Caki2 (cell line): Measurements from ENCODE around the gene SSRP1. TPM values are rescaled to one million over a fixed set of nuclear protein-coding genes. Genes with fewer than 3 reads are reported as not detected.
A peak's percentile ranks its signal among the peaks of the same experiment; 100 is the strongest.

Experiments used
- DNase-seq: peaks from one replicate; pipeline ENCODE4 v3.0.0-alpha.2; 2015; ENCODE audit warnings: low read depth
- in situ Hi-C: cut with HindIII; loops from 2 replicates; pipeline ENCODE4 v1.10.0; 2016; ENCODE audit warnings: low sequenced_read_pairs, low pct_unique_long_range_greater_than_20kb, mixed read lengths
- total RNA-seq: library from RNA; depleted of rRNA; stranded (reverse); fragments of >200 nt; shearing (Covaris generic); gene quantifications from 2 replicates; pipeline ENCODE4 v1.2.3, GENCODE V29; 2014; ENCODE audit warnings: low replicate concordance

SSRP1 gene
- total RNA-seq, 1 experiment from 2014 or later, result 147 TPM

DNA sequence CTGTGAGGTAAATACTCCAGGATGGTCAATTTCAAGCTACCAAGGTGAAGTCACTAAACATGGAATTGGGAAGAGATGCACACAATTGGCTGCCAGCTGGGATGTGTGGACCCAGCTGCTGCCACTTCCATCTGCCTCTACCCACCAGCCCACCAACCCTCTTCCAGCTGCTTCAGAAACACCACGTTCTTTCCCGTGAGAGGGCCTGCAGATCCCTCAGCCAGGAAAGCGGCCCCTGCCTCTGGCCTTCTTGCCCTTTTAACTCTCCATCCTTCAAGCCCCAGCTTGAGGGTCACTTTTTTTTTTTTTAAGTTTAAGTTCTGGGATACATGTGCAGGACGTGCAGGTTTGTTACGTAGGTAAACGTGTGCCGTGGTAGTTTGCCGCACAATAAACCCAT, 25.3 kb upstream of the SSRP1 start:
- DNase-seq, result no peak

DNA sequence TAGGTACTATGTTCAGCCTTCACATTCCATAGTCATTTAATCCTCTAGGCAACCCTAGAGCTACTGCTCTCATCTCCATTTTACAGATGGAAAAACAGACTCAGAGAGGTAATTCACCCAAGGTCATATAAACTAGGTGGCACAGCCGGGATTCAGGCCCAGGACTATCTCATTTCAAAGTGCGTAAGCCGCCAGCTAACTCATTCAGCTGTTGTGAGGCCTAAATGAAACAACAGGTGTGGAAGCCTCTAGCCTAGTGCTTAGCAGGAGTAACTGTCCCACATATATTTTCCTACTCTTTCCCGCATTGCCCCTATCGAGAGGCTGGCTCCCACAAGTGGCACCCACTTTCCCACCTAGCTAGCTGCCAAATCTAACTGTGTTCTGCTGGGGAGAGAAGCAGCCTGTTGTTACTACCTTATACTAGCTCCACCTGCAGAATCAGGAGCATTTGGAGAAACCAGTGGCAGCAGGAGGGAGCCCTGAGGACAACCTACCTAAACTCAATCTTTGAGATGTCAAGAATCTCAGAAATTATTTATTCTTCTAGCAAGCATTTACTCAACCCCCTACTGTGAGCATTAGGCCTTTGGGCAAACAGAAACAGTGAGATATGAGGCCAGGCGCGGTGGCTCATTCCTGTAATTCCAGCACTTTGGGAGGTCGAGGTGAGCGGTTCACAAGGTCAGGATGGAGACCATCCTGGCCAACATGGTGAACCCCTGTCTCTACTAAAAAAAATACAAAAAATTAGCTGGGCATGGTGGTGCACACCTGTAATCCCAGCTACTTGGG, 24.4 kb upstream of the SSRP1 start:
- in situ Hi-C loops, result no loop called here
- no peak for DNase-seq

More for the DNA sequence above, 25.3 kb upstream of the SSRP1 start:
- in situ Hi-C loops, result no loop called here

- DNase-seq, result no peak
- in situ Hi-C loops, result no loop called here
Measured at GRCh38 chr11:57359396-57359795, 23.7 kb upstream of the SSRP1 start.

DNA sequence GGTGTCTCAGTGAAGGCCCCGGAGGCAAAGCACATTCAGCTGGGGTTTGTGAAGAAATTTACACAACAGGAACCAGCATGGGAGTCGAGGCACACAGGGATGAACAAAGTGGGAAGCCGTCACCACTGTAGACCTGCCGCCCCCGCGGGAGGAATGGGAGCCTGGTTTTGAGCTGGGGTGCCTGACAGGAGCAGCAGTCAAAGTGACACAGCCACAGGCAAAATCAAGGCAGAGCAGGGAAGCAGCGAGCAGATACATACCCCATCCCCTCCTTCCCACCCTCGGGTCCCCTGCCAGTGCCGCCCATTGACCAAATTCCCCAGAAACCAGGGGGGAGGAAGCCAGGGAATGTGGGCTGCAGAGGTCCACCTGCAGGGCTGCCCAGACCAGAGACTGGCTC, 23.3 kb upstream of the SSRP1 start:
- in situ Hi-C loops, result no loop called here
- DNase-seq, result no peak

GRCh38 chr11:57358543-57358961, 22.9 kb upstream of the SSRP1 start:
- no peak for DNase-seq
- in situ Hi-C loops, result no loop called here

DNA sequence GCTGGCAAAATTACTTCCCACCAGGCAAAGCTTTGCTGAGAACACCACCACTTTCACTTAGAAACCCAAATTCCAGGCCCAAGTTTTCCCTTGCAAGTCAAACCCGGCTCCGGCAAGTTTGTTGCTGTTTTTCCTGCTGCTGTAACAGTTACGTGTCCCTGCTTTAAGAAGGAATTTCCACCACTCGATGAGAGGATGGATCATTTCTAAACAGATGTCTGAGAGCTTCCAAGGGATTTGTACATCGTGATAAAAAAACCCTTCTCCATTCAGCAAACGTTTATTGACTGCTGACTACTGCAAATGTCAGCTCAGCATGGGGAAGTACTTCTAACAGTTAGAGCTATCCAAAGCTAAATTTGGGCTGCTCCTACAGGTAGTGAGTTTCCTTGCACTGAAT, 22.2 kb upstream of the SSRP1 start:
- no peak for DNase-seq

GRCh38 chr11:57357310-57357709, 21.6 kb upstream of the SSRP1 start:
- DNase-seq, result no peak
- in situ Hi-C loops, result no loop called here

More for the DNA sequence above, 22.2 kb upstream of the SSRP1 start:
- in situ Hi-C loops, result no loop called here

DNA sequence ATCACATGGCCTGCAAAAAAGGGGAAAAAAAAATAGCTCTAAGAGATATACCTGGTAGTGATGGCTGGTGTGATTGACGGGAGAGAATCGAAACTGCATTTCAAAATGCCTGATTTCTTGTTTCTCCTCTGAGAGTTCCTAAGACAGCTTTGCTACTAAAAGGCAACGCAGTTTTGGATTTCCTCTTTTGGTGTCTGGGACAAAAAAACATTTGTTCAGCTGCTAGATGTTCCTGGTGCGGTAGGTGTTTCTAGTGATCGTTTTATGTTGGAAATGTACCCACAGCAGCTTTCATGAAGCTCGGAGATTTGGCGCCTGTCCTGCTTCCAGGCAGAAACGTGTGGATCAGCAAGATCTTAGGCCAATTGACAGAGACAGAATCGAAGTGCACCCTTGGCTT, 20.6 kb upstream of the SSRP1 start:
- in situ Hi-C loops, result no loop called here

GRCh38 chr11:57354699-57355098, 19.0 kb upstream of the SSRP1 start:
- in situ Hi-C loops, result no loop called here
- no peak for DNase-seq

More for the DNA sequence above, 20.6 kb upstream of the SSRP1 start:
- no peak for DNase-seq

- in situ Hi-C loops, result no loop called here
- no peak for DNase-seq
Measured at GRCh38 chr11:57353852-57354251, 18.2 kb upstream of the SSRP1 start.

DNA sequence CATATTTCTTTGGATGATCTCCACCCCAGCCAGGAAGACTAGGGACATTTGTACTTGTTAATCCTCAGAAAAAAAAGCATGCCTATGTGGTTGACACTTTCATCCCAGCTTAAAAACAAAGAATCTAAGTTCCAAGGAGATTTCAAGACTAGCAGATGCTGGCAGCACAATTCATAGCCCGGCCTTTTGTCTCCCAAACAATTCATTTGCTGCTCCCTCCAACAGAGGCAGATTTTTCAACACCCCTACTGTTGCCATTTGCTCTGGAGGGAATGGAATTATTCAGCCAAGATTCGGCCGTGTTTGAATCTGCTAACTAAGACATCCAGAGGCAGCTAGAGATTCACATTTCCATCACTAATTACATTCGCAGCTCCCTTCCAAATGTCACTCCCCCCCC, 17.8 kb upstream of the SSRP1 start:
- in situ Hi-C loops, result no loop called here
- no peak for DNase-seq

DNA sequence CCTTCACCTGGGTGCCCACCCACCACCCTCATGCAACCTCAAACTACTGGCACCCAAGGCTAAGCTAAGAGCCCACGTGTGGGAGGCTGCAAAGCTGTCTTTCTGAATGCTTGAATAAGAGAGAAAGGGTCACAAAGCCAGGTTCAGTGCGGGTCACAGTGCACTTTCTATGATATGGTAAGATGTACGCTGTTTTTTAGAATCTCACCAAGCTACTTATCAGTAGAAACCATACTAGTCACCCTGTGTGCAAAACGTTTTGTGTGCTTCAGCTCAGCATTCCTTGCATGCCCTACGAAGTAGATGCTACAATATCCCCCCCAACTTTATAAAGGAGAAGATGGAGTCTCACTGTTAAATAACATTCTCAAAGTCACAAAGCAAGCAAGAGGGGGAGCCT, 17.3 kb upstream of the SSRP1 start:
- in situ Hi-C loops, result no loop called here
- DNase-seq, result no peak

DNA sequence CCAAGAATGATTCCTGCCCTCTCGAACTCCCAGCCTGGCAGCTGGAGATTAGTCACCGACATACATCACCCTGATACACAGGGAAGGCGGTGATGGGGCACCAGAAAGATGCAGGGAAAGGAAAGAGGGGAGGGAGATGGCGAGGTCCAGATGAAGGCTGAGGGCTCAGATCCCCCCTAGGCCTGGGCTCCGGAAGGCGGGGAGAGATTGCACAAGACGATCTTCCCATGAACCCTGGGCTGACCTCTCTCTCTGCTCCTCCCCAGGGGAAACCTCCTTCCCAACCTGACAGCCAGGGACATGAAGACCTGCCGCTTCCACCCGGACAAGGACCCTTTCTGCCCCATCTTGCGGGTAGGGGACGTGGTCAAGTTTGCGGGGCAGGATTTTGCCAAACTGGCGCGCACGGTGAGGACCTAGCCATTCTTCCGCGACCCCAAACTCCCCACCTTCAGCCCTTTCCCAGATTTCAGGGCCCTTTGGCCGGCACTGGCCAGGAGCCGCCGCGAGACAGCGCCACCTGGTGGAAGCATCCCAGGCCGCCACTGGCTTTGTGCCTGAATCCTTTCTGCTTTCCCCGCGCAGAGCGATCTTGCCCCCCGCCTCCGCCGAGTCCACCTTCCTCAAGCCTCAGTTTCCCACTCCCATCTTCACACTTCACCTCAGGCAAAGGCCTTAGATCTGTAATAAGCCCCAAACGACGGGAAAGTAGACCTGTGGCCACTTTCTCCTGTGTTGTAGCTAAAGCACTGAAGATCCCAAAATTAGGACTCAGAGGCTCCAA, 14.0 kb upstream of the SSRP1 start:
- peak; percentile 7 for DNase-seq

DNA sequence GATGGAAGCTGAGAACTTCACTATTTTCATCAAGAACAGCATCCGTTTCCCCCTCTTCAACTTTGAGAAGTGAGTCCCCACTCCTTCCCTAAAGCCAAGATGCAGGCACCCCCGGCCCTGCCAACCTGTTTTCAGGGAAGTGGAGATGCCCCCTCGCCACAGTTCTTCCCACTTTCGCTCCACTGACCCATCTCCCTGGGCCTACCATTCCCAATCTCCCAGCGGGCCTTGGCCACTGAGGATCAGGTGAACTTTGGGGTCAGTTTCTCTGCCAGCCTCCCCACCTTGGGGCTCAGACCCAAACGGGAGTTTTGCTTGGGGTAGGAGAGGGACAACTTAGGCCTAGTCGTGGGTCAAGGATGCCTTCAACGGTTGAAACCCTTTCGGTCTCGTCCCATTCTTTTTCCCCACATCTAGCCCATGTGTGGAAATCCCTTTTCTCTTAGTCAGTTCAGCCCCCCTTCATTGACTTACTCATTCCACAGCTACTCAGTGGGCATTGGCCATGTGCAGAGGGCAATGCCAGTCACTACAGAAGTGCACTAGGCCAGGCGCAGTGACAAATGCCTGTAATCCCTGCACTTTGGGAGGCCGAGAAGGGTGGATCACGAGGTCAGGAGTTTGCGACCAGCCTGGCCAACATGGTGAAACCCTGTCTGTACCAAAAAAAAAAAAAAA, 13.1 kb upstream of the SSRP1 start:
- in situ Hi-C loops, result no loop called here
- no peak for DNase-seq

More for the DNA sequence above, 14.0 kb upstream of the SSRP1 start:
- in situ Hi-C loops, result no loop called here

GRCh38 chr11:57348052-57348451, 12.4 kb upstream of the SSRP1 start:
- in situ Hi-C loops, result no loop called here
- DNase-seq, result no peak

DNA sequence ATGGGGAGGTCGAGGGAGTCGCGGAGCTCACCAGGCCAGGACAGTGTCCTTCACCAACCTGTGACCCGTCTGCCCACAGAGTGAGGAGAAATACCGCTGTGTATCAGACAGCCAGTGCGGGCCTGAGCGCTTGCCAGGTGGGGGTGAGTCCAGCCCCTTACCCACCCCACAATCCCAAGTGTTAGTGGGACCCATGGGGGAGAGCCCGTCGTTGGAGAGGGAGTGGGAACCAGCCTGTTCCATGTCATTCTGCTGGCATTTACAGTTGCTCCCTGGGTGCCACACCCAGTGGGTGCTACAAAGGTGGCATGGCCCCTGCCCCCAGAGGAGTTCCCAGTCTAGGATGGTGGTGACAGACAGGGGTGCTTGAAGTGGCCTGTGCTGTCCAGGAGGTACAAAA, 11.6 kb upstream of the SSRP1 start:
- DNase-seq, result no peak
- in situ Hi-C loops, result no loop called here

DNA sequence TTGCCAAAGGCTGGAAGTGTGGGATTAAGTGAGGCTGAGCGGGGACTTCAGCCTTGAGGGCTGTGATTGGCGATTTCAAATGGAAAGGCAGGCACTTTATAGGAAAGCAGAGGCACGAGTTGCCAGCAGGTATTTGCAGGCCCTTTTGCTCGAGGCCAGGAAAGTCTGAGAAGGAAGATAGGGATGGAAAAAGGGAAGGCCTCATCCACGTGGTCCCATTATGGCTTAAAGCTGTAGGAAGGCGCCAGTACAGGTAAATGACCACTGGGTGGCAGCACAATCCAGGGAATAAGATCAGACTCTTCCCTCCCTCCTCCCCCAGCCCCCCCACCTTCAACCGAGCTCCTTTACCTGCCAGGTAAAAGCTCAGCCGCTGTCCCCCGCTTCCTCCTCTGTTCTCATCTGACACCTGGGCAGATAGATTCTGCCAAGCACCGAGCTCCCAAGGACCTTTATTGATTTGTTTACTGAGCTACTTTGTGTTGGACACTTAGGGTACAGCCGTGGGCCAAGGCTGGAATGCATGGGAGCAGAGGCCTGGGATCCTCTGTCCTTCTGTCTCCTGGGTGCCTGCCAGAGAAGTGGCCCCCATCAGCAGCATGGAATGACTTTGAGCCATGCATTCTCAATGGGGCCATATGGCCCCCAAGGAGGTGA, 10.0 kb upstream of the SSRP1 start:
- DNase-seq, result peak; percentile 44
- in situ Hi-C loops, result no loop called here

DNA sequence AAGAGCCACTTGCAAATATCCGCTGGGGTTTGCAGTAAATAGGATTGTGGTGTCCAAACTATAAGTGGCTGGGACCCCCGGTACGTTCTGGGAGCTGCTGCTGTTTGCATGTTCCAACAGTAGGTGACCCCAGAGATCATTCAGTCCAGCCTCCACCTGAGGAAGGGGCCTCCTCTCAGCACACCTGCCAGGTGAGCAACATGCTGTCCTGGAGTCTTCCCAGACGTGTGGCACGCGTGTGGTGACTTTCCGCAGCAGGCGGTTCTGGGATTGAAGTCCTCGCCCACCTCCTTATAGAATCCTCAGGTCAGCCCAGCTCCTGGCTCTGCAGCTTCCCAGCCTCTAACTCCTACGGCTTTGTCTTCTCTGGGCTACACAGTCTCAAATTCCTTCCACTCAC, 9.1 kb upstream of the SSRP1 start:
- in situ Hi-C loops, result no loop called here
- DNase-seq, result no peak

- in situ Hi-C loops, result no loop called here
- DNase-seq, result no peak
Measured at GRCh38 chr11:57343825-57344224, 8.1 kb upstream of the SSRP1 start.
